Nasal cavity respiratory epithelium epithelial cell of viscerocranial mucosa (primary cell): ENCODE measurements around the gene TFAP2D. TPM values are rescaled to one million over a fixed set of nuclear protein-coding genes. Genes with fewer than 3 reads are reported as not detected.

Experiments used
- total RNA-seq: library from RNA; depleted of rRNA; stranded (reverse); fragments of >200 nt; gene quantifications from 2 replicates; pipeline ENCODE4 v1.2.3, GENCODE V29; 2014

The TFAP2D gene
- total RNA-seq: not detected in 2 replicates

GRCh38 chr6:50713226-50713625, at the start of gene TFAP2D:
Gene TFAP2D, plus strand, starts transcription at chr6:50713526. Its CDS starts 530 bp downstream, at chr6:50714056.

GRCh38 chr6:50818673-50819072, 105.3 kb downstream of the TFAP2D start, which contains the start of gene TFAP2B:
Gene TFAP2B, plus strand, starts transcription at chr6:50818871. Its CDS starts 21 bp downstream, at chr6:50818892.

Other genes starting within 250 kb of the TFAP2D start
- not detected in 2 replicates for gene TFAP2B, start 105.3 kb downstream of the TFAP2D start, total RNA-seq